Endothelial cell of umbilical vein (primary cell): ENCODE data around the gene SPHK2. TPM values are rescaled to one million over a fixed set of nuclear protein-coding genes. Genes with fewer than 3 reads are reported as not detected.

Experiments
- BruUV-seq: library from RNA; stranded (reverse); fragments of 400-500 nt; replicated peaks from 2 replicates; lab custom pipeline; 2021; lab: Mats Ljungman, UMichigan
- CTCF ChIA-PET: fragments of 300-600, 350-600 bp; sonication (Branson Sonifier 250); formaldehyde crosslinking; loops from one replicate; lab custom pipeline; 2021; ENCODE audit warnings: antibody characterized with exemption, inconsistent platforms; lab: Charles Lee
- POLR2A ChIA-PET: fragments of 300-600, 350-600 bp; sonication (Branson Sonifier 250); formaldehyde crosslinking; loops from one replicate; lab custom pipeline; 2021; ENCODE audit warnings: antibody characterized with exemption, inconsistent platforms; lab: Charles Lee
- DNase-seq: peaks from one replicate; pipeline ENCODE4 v3.0.0-alpha.2; 2011; ENCODE audit warnings: low read depth, low spot score
- FAIRE-seq: peaks from 2 replicates; lab custom pipeline; 2011; peaks lifted over from hg19 to GRCh38; lab: Jason Lieb, UNC
- H2AFZ ChIP-seq: 2 replicates; pipeline ENCODE4 v1.6.0; 2012; ENCODE audit warnings: low read depth, low read length, control low read depth, inconsistent platforms
- H3K27ac ChIP-seq: 2 replicates; pipeline ENCODE4 v1.5.1; 2011; ENCODE audit warnings: low read depth, mild to moderate bottlenecking, control low read depth, low read length, moderate library complexity; ENCODE audit not compliant: insufficient read depth
- H3K27me3 ChIP-seq, 2 experiments: 2 replicates each; pipeline versions ENCODE4 v1.6.0 to v1.6.1; 2011; ENCODE audit warnings: low read length in 2 of 2, mixed read lengths in 1 of 2; ENCODE audit not compliant: control insufficient read depth in 2 of 2, insufficient read depth in 2 of 2
- H3K36me3 ChIP-seq, 2 experiments: 2 replicates in 1 of 2; 3 replicates in 1 of 2; pipeline ENCODE4 v1.5.1; 2011; ENCODE audit warnings: low read length in 2 of 2, mild to moderate bottlenecking in 1 of 2, moderate library complexity in 1 of 2; ENCODE audit not compliant: control insufficient read depth in 2 of 2, insufficient read depth in 2 of 2; ENCODE audit errors: extremely low read depth in 1 of 2
- H3K4me1 ChIP-seq: 3 replicates; pipeline ENCODE4 v1.5.1; 2011; ENCODE audit warnings: mild to moderate bottlenecking, low read length; ENCODE audit not compliant: control insufficient read depth, insufficient read depth; ENCODE audit errors: extremely low read depth
- H3K4me2 ChIP-seq: 2 replicates; pipeline ENCODE4 v1.6.1; 2011; ENCODE audit warnings: low read length, control low read depth, mixed read lengths; ENCODE audit not compliant: insufficient read depth
- H3K4me3 ChIP-seq, 3 experiments: fragments of 200-600 bp in 1 of 3; sonication (generic), shearing (Covaris generic) in 1 of 3; replicated peaks in 1 of 3; 2 replicates each; pipeline ENCODE4 v1.5.1; 2011 to 2016; ENCODE audit warnings: control low read depth in 3 of 3, low read length in 3 of 3, mild to moderate bottlenecking in 2 of 3, inconsistent platforms in 1 of 3, low read depth in 1 of 3, moderate library complexity in 1 of 3; ENCODE audit not compliant: insufficient read depth in 1 of 3
- H3K79me2 ChIP-seq: 2 replicates; pipeline ENCODE4 v1.6.0; 2012; ENCODE audit warnings: low read length, inconsistent platforms; ENCODE audit not compliant: control insufficient read depth, insufficient read depth
- H3K9ac ChIP-seq: replicated peaks from 2 replicates; pipeline ENCODE3; 2011; ENCODE audit warnings: low read length, control low read depth; ENCODE audit not compliant: insufficient read depth; ENCODE audit errors: extremely low read depth
- H3K9me1 ChIP-seq: replicated peaks from 3 replicates; pipeline ENCODE4 v1.6.0; 2011; ENCODE audit warnings: mild to moderate bottlenecking, low read length; ENCODE audit not compliant: control insufficient read depth, insufficient read depth; ENCODE audit errors: extremely low read depth
- H3K9me3 ChIP-seq: replicated peaks from 2 replicates; pipeline ENCODE4 v1.5.1; 2012; ENCODE audit warnings: low read length, inconsistent platforms; ENCODE audit not compliant: control insufficient read depth, insufficient read depth
- H4K20me1 ChIP-seq: replicated peaks from 2 replicates; pipeline ENCODE3; 2011; ENCODE audit warnings: mild to moderate bottlenecking, low read length; ENCODE audit not compliant: control insufficient read depth, insufficient read depth; ENCODE audit errors: extremely low read depth
- CTCF ChIP-seq, 2 donors: IDR thresholded peaks; 1 replicate in 1 of 2; 2 replicates in 1 of 2; pipeline ENCODE4 v1.5.1; 2011; ENCODE audit warnings: low read length in 2 of 2, mild to moderate bottlenecking in 2 of 2, moderate library complexity in 2 of 2, control low read depth in 1 of 2, inconsistent platforms in 1 of 2, low read depth in 1 of 2; ENCODE audit not compliant: insufficient read depth in 1 of 2; ENCODE audit errors: extremely low read depth in 1 of 2
- EZH2 ChIP-seq: IDR thresholded peaks from 2 replicates; pipeline ENCODE4 v1.6.1; 2012; ENCODE audit warnings: borderline replicate concordance, low read depth, mild to moderate bottlenecking, moderate library complexity, low read length, inconsistent platforms; ENCODE audit not compliant: severe bottlenecking
- FOS ChIP-seq: IDR thresholded peaks from 2 replicates; pipeline ENCODE4 v1.6.1; 2011; ENCODE audit warnings: mild to moderate bottlenecking, low read length, moderate library complexity, borderline replicate concordance; ENCODE audit not compliant: insufficient read depth
- GATA2 ChIP-seq: IDR thresholded peaks from 2 replicates; pipeline ENCODE4 v1.7.0; 2011; ENCODE audit warnings: low read depth, mild to moderate bottlenecking, moderate library complexity, mixed read lengths, low read length; ENCODE audit not compliant: insufficient read length, insufficient read depth
- JUN ChIP-seq: IDR thresholded peaks from 2 replicates; pipeline ENCODE4 v1.6.1; 2011; ENCODE audit warnings: borderline replicate concordance, low read depth; ENCODE audit not compliant: insufficient read length, insufficient read depth
- MAX ChIP-seq: IDR thresholded peaks from 2 replicates; pipeline ENCODE4 v1.6.1; 2011; ENCODE audit not compliant: insufficient read depth, insufficient read length
- MYC ChIP-seq: IDR thresholded peaks from one replicate; pipeline ENCODE4 v1.6.1; 2011; ENCODE audit warnings: mild to moderate bottlenecking, low read depth, low read length
- POLR2A ChIP-seq: IDR thresholded peaks from 2 replicates; pipeline ENCODE4 v1.6.1; 2012; ENCODE audit warnings: low read depth, mild to moderate bottlenecking, control low read depth, low read length
- POLR2AphosphoS5 ChIP-seq: IDR thresholded peaks from 2 replicates; pipeline ENCODE4 v1.6.1; 2012; ENCODE audit warnings: low read depth, mild to moderate bottlenecking, control low read depth, low read length, moderate library complexity; ENCODE audit not compliant: insufficient read depth
- dilution Hi-C: fragments of 300-500 bp; cut with MboI; formaldehyde crosslinking; loops from one replicate; pipeline ENCODE4 v1.15.0; 2019; ENCODE audit warnings: low sequenced_read_pairs; ENCODE audit not compliant: extremely low pct_ligation_motif_present
- intact Hi-C: fragments of 100-400 bp; cut with micrococcal nuclease; formaldehyde crosslinking; loops from one replicate; pipeline ENCODE4 v1.10.0; 2022
- polyA plus RNA-seq, 4 experiments: library from polyadenylated mRNA; depleted of rRNA in 3 of 4; stranded (reverse) in 3 of 4; unstranded in 1 of 4; fragments of >200 nt; gene quantifications; 2 replicates each; pipeline versions ENCODE4 v1.2.1 to v1.2.3, GENCODE V29; 2011 to 2012; ENCODE audit warnings: missing spikeins in 1 of 4
- total RNA-seq: library from RNA; stranded (reverse); gene quantifications from 2 replicates; pipeline ENCODE4 v1.2.3, GENCODE V29; 2021

The SPHK2 gene
- total and polyA plus RNA-seq, 2 donors (not counting 3 experiments of a cell fraction or from before 2014, with no cell fraction given) = 20.2 to 31.1 TPM

- no peaks in the 10 kb centered on the region for H3K27me3 ChIP-seq
- H3K9ac ChIP-seq = no peak overlapping the region
- no peak overlapping the region for H3K4me3 ChIP-seq
- ChIA-PET POLR2A (no interaction called here), CTCF (no interaction called here)
- H4K20me1 ChIP-seq = no peaks in the 10 kb centered on the region
- no peak overlapping the region for H3K4me2 ChIP-seq
- dilution Hi-C loops = no loop called here
- TF ChIP-seq GATA2 (no peak), POLR2A (no peak), POLR2AphosphoS5 (no peak), MYC (no peak), JUN (no peak), MAX (no peak), EZH2 (no peak), FOS (no peak), CTCF (IDR thresholded peaks at IDR 0.05; ENCODE audit: extremely low read depth in 1 of 2, insufficient read depth in 1 of 2, low read depth in 1 of 2, low read length in 2 of 2) (no peak)
- no peaks in the 10 kb centered on the region for H3K79me2 ChIP-seq
- no peaks in the 10 kb centered on the region for H3K4me1 ChIP-seq
- H3K9me3 ChIP-seq = no peaks in the 10 kb centered on the region
- BruUV-seq = no TSS peak
- DNase-seq (no peak), FAIRE-seq (no peak)
- no peak overlapping the region for H3K27ac ChIP-seq
- intact Hi-C loops = no loop called here
- no peaks in the 10 kb centered on the region for H3K36me3 ChIP-seq
- no peak overlapping the region for H2AFZ ChIP-seq
- H3K9me1 ChIP-seq = no peaks in the 10 kb centered on the region
Measured at GRCh38 chr19:48603850-48604249, 15.5 kb upstream of the SPHK2 start.
